ENCODE data around the gene LRFN2.

The LRFN2 gene

GRCh38 chr6:40543776-40544175 lies 43.4 kb downstream of the LRFN2 start:
- no peak for DNase-seq (ENCODE audit: low spot score)

- DNase-seq (ENCODE audit: low spot score), result no peak
These were observed 44.0 kb downstream of the LRFN2 start for GRCh38 chr6:40543146-40543545.

GRCh38 chr6:40542175-40542764 lies 44.9 kb downstream of the LRFN2 start:
- DNase-seq (ENCODE audit: low spot score), result no peak

GRCh38 chr6:40541556-40542174 lies 45.5 kb downstream of the LRFN2 start:
- DNase-seq (ENCODE audit: low spot score), result no peak

GRCh38 chr6:40540790-40541189 lies 46.4 kb downstream of the LRFN2 start:
- no peak for DNase-seq (ENCODE audit: low spot score)

GRCh38 chr6:40539853-40540252 lies 47.3 kb downstream of the LRFN2 start:
- DNase-seq (ENCODE audit: low spot score), result no peak

GRCh38 chr6:40538556-40538955 lies 48.6 kb downstream of the LRFN2 start:
- DNase-seq (ENCODE audit: low spot score), result no peak

- DNase-seq (ENCODE audit: low spot score), result no peak
These were observed 49.7 kb downstream of the LRFN2 start for GRCh38 chr6:40537446-40537845.

GRCh38 chr6:40536442-40536841 lies 50.7 kb downstream of the LRFN2 start:
- no peak for DNase-seq (ENCODE audit: low spot score)

GRCh38 chr6:40535819-40536380 lies 51.3 kb downstream of the LRFN2 start:
- DNase-seq (ENCODE audit: low spot score), result no peak

- DNase-seq (ENCODE audit: low spot score), result no peak
These were observed 51.9 kb downstream of the LRFN2 start for GRCh38 chr6:40535110-40535818.

GRCh38 chr6:40532349-40533000 lies 54.7 kb downstream of the LRFN2 start:
- no peak for DNase-seq (ENCODE audit: low spot score)

- DNase-seq (ENCODE audit: low spot score), result no peak
These were observed 57.2 kb downstream of the LRFN2 start for GRCh38 chr6:40529919-40530318.

- DNase-seq (ENCODE audit: low spot score), result no peak
These were observed 58.1 kb downstream of the LRFN2 start for GRCh38 chr6:40529040-40529439.

GRCh38 chr6:40528051-40528450 lies 59.1 kb downstream of the LRFN2 start:
- no peak for DNase-seq (ENCODE audit: low spot score)

- no peak for DNase-seq (ENCODE audit: low spot score)
These were observed 61.1 kb downstream of the LRFN2 start for GRCh38 chr6:40526036-40526435.

- DNase-seq (ENCODE audit: low spot score), result no peak
These were observed 62.2 kb downstream of the LRFN2 start for GRCh38 chr6:40524797-40525585.

GRCh38 chr6:40523505-40524172 lies 63.5 kb downstream of the LRFN2 start:
- DNase-seq (ENCODE audit: low spot score), result no peak

GRCh38 chr6:40521496-40521895 lies 65.7 kb downstream of the LRFN2 start:
- DNase-seq (ENCODE audit: low spot score), result no peak

- DNase-seq (ENCODE audit: low spot score), result no peak
These were observed 66.5 kb downstream of the LRFN2 start for GRCh38 chr6:40520678-40521077.

GRCh38 chr6:40520084-40520483 lies 67.1 kb downstream of the LRFN2 start:
- DNase-seq (ENCODE audit: low spot score), result no peak

Measured in COLO829 (cell line).